HepG2 (cell line): ENCODE measurements around the gene CIT. TPM values are rescaled to one million over a fixed set of nuclear protein-coding genes. Genes with fewer than 3 reads are reported as not detected.

ENCODE experiments used
- ATAC-seq: fragments of 200-7000 bp; cut with Tn5 transposase; 3 replicates; pipeline ENCODE4 v1.9.1; 2020; ENCODE audit warnings: mild to moderate bottlenecking, moderate library complexity
- BruUV-seq: library from RNA; stranded (reverse); fragments of 400-500 nt; replicated peaks from 2 replicates; lab custom pipeline; 2021; lab: Mats Ljungman, UMichigan
- CTCF ChIA-PET: fragments of 300-600 bp; formaldehyde crosslinking; extraction: SDS; loops from one replicate; lab custom pipeline; 2021; ENCODE audit warnings: low total read pairs, inconsistent platforms, low intra/inter-chr PET ratio; lab: Yijun Ruan, JAX
- POLR2A ChIA-PET: fragments of 350-600 bp; sonication (Branson Sonifier 250); formaldehyde crosslinking; loops from one replicate; lab custom pipeline; 2020; ENCODE audit warnings: antibody characterized with exemption, inconsistent platforms; lab: Yijun Ruan, JAX
- DNase-seq: peaks from one replicate; pipeline ENCODE4 v3.0.0-alpha.2; 2015; ENCODE audit warnings: low spot score
- FAIRE-seq: peaks from 3 replicates; lab custom pipeline; 2011; peaks lifted over from hg19 to GRCh38; lab: Jason Lieb, UNC
- H2AFZ ChIP-seq: one replicate; pipeline ENCODE4 v1.6.1; 2011; ENCODE audit warnings: low read length, inconsistent platforms
- H3K27ac ChIP-seq: fragments of 300-600 bp; 3 replicates; pipeline ENCODE4 v1.8.0; 2011; ENCODE audit warnings: mixed run types, mild to moderate bottlenecking, mixed read lengths, low read length, inconsistent platforms; ENCODE audit not compliant: insufficient read depth; ENCODE audit errors: extremely low read length
- H3K27me3 ChIP-seq, 2 experiments: fragments of 200-600 bp in 1 of 2; 2 replicates in 1 of 2; 3 replicates in 1 of 2; pipeline versions ENCODE4 v1.6.0 to v1.8.0; 2011; ENCODE audit warnings: low read length in 2 of 2, mild to moderate bottlenecking in 2 of 2, moderate library complexity in 2 of 2, inconsistent platforms in 1 of 2; ENCODE audit not compliant: insufficient read depth in 2 of 2, control insufficient read depth in 1 of 2
- H3K36me3 ChIP-seq, 2 experiments: fragments of 200-600 bp in 1 of 2; replicated peaks in 1 of 2; 2 replicates in 1 of 2; 3 replicates in 1 of 2; pipeline versions ENCODE4 v1.5.1 to v1.8.0; 2011; ENCODE audit warnings: low read length in 2 of 2, inconsistent platforms in 1 of 2; ENCODE audit not compliant: insufficient read depth in 2 of 2, control insufficient read depth in 1 of 2
- H3K4me1 ChIP-seq: 2 replicates; pipeline ENCODE4 v1.5.1; 2012; ENCODE audit warnings: low read length, inconsistent platforms; ENCODE audit not compliant: insufficient read depth
- H3K4me2 ChIP-seq: 2 replicates; pipeline ENCODE4 v1.6.0; 2011; ENCODE audit warnings: low read depth, low read length, inconsistent platforms
- H3K4me3 ChIP-seq, 3 experiments: fragments of 200-600 bp in 1 of 3; sonication (generic), shearing (Covaris generic) in 1 of 3; replicated peaks in 1 of 3; 2 replicates each; pipeline ENCODE4 v1.5.1; 2011 to 2016; ENCODE audit warnings: low read length in 3 of 3, inconsistent platforms in 2 of 3, low read depth in 2 of 3, mild to moderate bottlenecking in 2 of 3, control low read depth in 1 of 3, mixed read lengths in 1 of 3; ENCODE audit not compliant: insufficient read depth in 1 of 3
- H3K79me2 ChIP-seq: one replicate; pipeline ENCODE4 v1.6.1; 2011; ENCODE audit warnings: low read length, inconsistent platforms; ENCODE audit not compliant: insufficient read depth
- H3K9ac ChIP-seq: 2 replicates; pipeline ENCODE4 v1.6.0; 2011; ENCODE audit warnings: mild to moderate bottlenecking, low read depth, low read length, inconsistent platforms; ENCODE audit not compliant: insufficient read depth
- H3K9me3 ChIP-seq: 2 replicates; pipeline ENCODE4 v1.5.1; 2012; ENCODE audit warnings: mild to moderate bottlenecking, low read length
- H4K20me1 ChIP-seq: 2 replicates; pipeline ENCODE4 v1.6.0; 2011; ENCODE audit warnings: inconsistent platforms, mild to moderate bottlenecking, low read length, moderate library complexity; ENCODE audit not compliant: insufficient read depth
- MED8 ChIP-seq: sonication (generic); formaldehyde crosslinking; IDR thresholded peaks from 2 replicates; pipeline ENCODE4 v1.8.1; 2023; ENCODE audit warnings: mild to moderate bottlenecking, missing genetic modification reagents; ENCODE audit not compliant: insufficient replicate concordance
- NFIB ChIP-seq: sonication (generic); formaldehyde crosslinking; IDR thresholded peaks from 2 replicates; pipeline ENCODE4 v1.9.0; 2021; ENCODE audit warnings: missing genetic modification reagents, mild to moderate bottlenecking, borderline replicate concordance
- SIX1 ChIP-seq: sonication (generic); formaldehyde crosslinking; IDR thresholded peaks from 2 replicates; pipeline ENCODE4 v1.4.0; 2020; ENCODE audit warnings: missing genetic modification reagents, borderline replicate concordance
- SYNCRIP ChIP-seq: fragments of 200-400 bp; formaldehyde crosslinking; IDR thresholded peaks from 2 replicates; pipeline ENCODE4 v1.6.1; 2018; ENCODE audit warnings: mild to moderate bottlenecking, low read depth, low read length; ENCODE audit not compliant: insufficient read depth
- TAF15 ChIP-seq: fragments of 200-400 bp; formaldehyde crosslinking; IDR thresholded peaks from one replicate; pipeline ENCODE4 v1.6.1; 2018; ENCODE audit warnings: mild to moderate bottlenecking, low read depth, low read length; ENCODE audit not compliant: poor library complexity, severe bottlenecking
- UBTF ChIP-seq: sonication (generic); formaldehyde crosslinking; IDR thresholded peaks from 2 replicates; pipeline ENCODE4 v1.4.0; 2020; ENCODE audit warnings: mild to moderate bottlenecking, missing genetic modification reagents
- ZBTB7A ChIP-seq: sonication (generic); formaldehyde crosslinking; IDR thresholded peaks from 2 replicates; pipeline ENCODE4 v1.8.0; 2022; ENCODE audit warnings: mild to moderate bottlenecking, missing genetic modification reagents
- ZNF30 ChIP-seq: sonication (generic); formaldehyde crosslinking; IDR thresholded peaks from 2 replicates; pipeline ENCODE4 v1.5.0; 2020; ENCODE audit warnings: mild to moderate bottlenecking, missing genetic modification reagents
- ZNF552 ChIP-seq: sonication (generic); formaldehyde crosslinking; IDR thresholded peaks from 2 replicates; pipeline ENCODE4 v1.9.0; 2022; ENCODE audit warnings: missing genetic modification reagents, mild to moderate bottlenecking, borderline replicate concordance
- ZNF558 ChIP-seq: sonication (generic); formaldehyde crosslinking; IDR thresholded peaks from 2 replicates; pipeline ENCODE4 v1.9.0; 2022; ENCODE audit warnings: mild to moderate bottlenecking, missing genetic modification reagents, borderline replicate concordance
- ZNF770 ChIP-seq: sonication (generic); formaldehyde crosslinking; IDR thresholded peaks from 2 replicates; pipeline ENCODE4 v1.5.0; 2020; ENCODE audit warnings: mild to moderate bottlenecking, missing genetic modification reagents
- WGBS: methylation state at CpG from one replicate; pipeline ENCODE4 v1.1.6; 2017; ENCODE audit warnings: low lambda C conversion rate; 5-methylcytosine and 5-hydroxymethylcytosine counted together
- in situ Hi-C: cut with HindIII; loops from 2 replicates; pipeline ENCODE4 v1.10.0; 2017; ENCODE audit warnings: low pct_unique_long_range_greater_than_20kb; ENCODE audit not compliant: extremely low pct_ligation_motif_present
- intact Hi-C: fragments of 100-400 bp; cut with micrococcal nuclease; formaldehyde crosslinking; loops from one replicate; pipeline ENCODE4 v1.10.0; 2022; ENCODE audit not compliant: unreplicated experiment
- polyA plus RNA-seq, 8 experiments: library from polyadenylated mRNA; depleted of rRNA in 3 of 8; stranded (reverse) in 7 of 8; unstranded in 1 of 8; fragments of >200 nt; fragmentation: Illumina TruSeq in 4 of 8; extraction: Trizol in 4 of 8; gene quantifications; 2 replicates each; pipeline versions ENCODE4 v1.2.1 to v1.2.3, GENCODE V29; 2011 to 2016; ENCODE audit warnings: low read depth in 4 of 8, missing spikeins in 1 of 8, mixed read lengths in 1 of 8; ENCODE audit not compliant: insufficient read depth in 1 of 8
- total RNA-seq, 5 experiments: library from RNA; depleted of rRNA; stranded (reverse); fragments of >200 nt; fragmentation: Illumina TruSeq; extraction: Trizol; gene quantifications; 2 replicates each; pipeline ENCODE4 v1.2.3, GENCODE V29; 2016; ENCODE audit warnings: low read depth in 1 of 5
- TF ChIP-seq, protein P1 (sequence below): sonication (generic); formaldehyde crosslinking; IDR thresholded peaks from 2 replicates; pipeline ENCODE4 v1.4.0; 2020; ENCODE audit warnings: missing genetic modification reagents, borderline replicate concordance

Gene CIT
- total and polyA plus RNA-seq, 2 of the 13 experiments (the other 11 are each of a cell fraction or from before 2014, with no cell fraction given): 7.7 to 11.7 TPM

DNA sequence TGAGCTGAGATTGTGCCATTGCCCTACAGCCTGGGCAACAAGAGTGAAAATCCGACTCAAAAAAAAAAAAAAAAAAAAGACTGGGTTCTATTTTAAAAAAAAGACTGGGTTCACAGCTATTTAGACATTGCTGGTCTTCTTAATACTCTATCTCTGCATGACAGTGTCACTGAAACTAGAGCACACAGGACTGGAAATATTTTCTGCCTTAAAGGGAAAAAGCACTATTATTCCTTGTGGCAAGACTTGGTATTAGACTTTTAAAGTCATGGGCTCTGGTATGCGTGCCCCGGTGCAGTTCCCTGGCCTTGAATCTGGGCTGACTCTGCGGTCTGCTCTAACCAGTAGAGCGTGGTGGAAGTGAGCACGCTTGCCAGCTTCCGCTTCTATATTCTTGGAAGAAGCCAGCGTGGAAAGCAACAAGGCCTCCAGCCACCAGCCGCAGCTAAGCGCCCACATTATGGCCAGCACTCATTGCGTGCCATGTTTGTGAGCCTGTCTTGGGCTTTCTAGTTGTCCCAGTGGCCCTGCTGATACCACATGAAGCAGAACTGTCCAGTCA is 177.8 kb downstream of the CIT start (continued):
- TF ChIP-seq NFIB: no peak

DNA sequence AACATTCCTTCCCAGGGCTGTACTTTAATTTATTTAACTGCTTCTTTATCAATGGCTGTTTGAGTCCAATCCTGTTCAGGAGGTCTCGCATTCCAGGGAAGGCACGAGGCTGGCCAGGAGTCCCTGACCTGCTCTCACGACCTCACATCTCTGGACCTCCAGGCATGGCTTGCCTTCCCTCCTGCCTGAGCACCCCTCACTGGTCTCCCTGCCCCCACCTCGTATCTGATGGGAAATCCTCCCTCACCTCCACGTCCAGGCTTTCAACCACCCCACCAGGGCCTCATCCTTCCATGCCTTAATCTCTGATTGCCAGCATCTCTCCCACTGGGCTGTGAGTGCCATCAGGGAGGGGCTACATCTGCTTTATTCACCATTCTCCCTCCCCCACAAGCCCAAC is 180.2 kb downstream of the CIT start:
- in situ Hi-C loops (no loop called here), intact Hi-C loops (loop anchor here (10.0 kb wide), 1 partner anchor 88 kb away; no protein-coding TSS in a partner anchor)
- no peak for FAIRE-seq
- ChIA-PET CTCF (no interaction called here), POLR2A (no interaction called here)
- DNase-seq: no peak
- 90% methylated on average over 5 of the region's 5 CpGs for WGBS
- BruUV-seq: no TSS peak
- H3K79me2 ChIP-seq: no peaks in the 10 kb centered on the region
- no peaks in the 10 kb centered on the region for H3K27me3 ChIP-seq
- no peaks in the 10 kb centered on the region for H4K20me1 ChIP-seq
- no peak overlapping the region for H3K27ac ChIP-seq
- H3K4me3 ChIP-seq: no peak overlapping the region
- peaks cover 13% of the 10 kb centered on the region for H3K4me1 ChIP-seq
- H3K9me3 ChIP-seq: no peaks in the 10 kb centered on the region
- H3K36me3 ChIP-seq: peaks cover 1 to 25% of the 10 kb centered on the region in 2 experiments
- no peak overlapping the region for H2AFZ ChIP-seq
- H3K9ac ChIP-seq: no peak overlapping the region
- no peak for ATAC-seq
- TF ChIP-seq TAF15: no peak
- no peak for TF ChIP-seq UBTF (CRISPR knock-in tag)
- no peak for TF ChIP-seq SIX1
- no peak for TF ChIP-seq SYNCRIP
- TF ChIP-seq ZNF558 (CRISPR knock-in tag): no peak
- TF ChIP-seq ZNF552: no peak
- TF ChIP-seq ZNF770 (CRISPR knock-in tag): no peak
- TF ChIP-seq MED8 (CRISPR knock-in tag): no peak
- TF ChIP-seq ZNF30 (CRISPR knock-in tag): no peak
- TF ChIP-seq, protein P1, sequence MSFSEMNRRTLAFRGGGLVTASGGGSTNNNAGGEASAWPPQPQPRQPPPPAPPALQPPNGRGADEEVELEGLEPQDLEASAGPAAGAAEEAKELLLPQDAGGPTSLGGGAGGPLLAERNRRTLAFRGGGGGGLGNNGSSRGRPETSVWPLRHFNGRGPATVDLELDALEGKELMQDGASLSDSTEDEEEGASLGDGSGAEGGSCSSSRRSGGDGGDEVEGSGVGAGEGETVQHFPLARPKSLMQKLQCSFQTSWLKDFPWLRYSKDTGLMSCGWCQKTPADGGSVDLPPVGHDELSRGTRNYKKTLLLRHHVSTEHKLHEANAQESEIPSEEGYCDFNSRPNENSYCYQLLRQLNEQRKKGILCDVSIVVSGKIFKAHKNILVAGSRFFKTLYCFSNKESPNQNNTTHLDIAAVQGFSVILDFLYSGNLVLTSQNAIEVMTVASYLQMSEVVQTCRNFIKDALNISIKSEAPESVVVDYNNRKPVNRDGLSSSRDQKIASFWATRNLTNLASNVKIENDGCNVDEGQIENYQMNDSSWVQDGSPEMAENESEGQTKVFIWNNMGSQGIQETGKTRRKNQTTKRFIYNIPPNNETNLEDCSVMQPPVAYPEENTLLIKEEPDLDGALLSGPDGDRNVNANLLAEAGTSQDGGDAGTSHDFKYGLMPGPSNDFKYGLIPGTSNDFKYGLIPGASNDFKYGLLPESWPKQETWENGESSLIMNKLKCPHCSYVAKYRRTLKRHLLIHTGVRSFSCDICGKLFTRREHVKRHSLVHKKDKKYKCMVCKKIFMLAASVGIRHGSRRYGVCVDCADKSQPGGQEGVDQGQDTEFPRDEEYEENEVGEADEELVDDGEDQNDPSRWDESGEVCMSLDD (CRISPR knock-in tag): no peak
- TF ChIP-seq ZBTB7A: no peak
- H3K4me2 ChIP-seq: no peak overlapping the region
